HEK293 (cell line): ENCODE data around the gene DLG1.

Experiments used
- EGR2 ChIP-seq: fragments of 450-650 bp; formaldehyde crosslinking; IDR thresholded peaks from 2 replicates; pipeline ENCODE4 v1.5.1; 2016; ENCODE audit warnings: low read depth, missing biosample characterization, missing genetic modification characterization
- HIC1 ChIP-seq: fragments of 450-650 bp; formaldehyde crosslinking; IDR thresholded peaks from 2 replicates; pipeline ENCODE4 v1.5.1; 2016; ENCODE audit warnings: missing biosample characterization, missing genetic modification characterization
- KLF10 ChIP-seq: fragments of 450-650 bp; IDR thresholded peaks from 2 replicates; pipeline ENCODE4 v1.5.1; 2018; ENCODE audit warnings: missing biosample characterization, mild to moderate bottlenecking, missing genetic modification characterization
- KLF8 ChIP-seq: fragments of 450-650 bp; formaldehyde crosslinking; IDR thresholded peaks from 2 replicates; pipeline ENCODE4 v1.5.1; 2016; ENCODE audit warnings: missing biosample characterization, missing genetic modification characterization
- MYNN ChIP-seq: fragments of 450-650 bp; formaldehyde crosslinking; IDR thresholded peaks from 2 replicates; pipeline ENCODE4 v1.5.1; 2016; ENCODE audit warnings: missing biosample characterization, missing genetic modification characterization, borderline replicate concordance
- PATZ1 ChIP-seq: fragments of 450-650 bp; formaldehyde crosslinking; IDR thresholded peaks from 2 replicates; pipeline ENCODE4 v1.5.1; 2016; ENCODE audit warnings: missing biosample characterization, missing genetic modification characterization
- SP3 ChIP-seq: fragments of 450-650 bp; formaldehyde crosslinking; IDR thresholded peaks from 2 replicates; pipeline ENCODE4 v1.5.1; 2016; ENCODE audit warnings: missing biosample characterization, missing genetic modification characterization
- TCF7L2 ChIP-seq: IDR thresholded peaks from 2 replicates; pipeline ENCODE4 v1.6.1; 2011; ENCODE audit warnings: low read depth, mild to moderate bottlenecking, inconsistent platforms, low read length, moderate library complexity, borderline replicate concordance
- TRIM28 ChIP-seq: IDR thresholded peaks from 2 replicates; pipeline ENCODE4 v1.6.1; 2011; ENCODE audit warnings: low read length, control low read depth, borderline replicate concordance
- ZBTB10 ChIP-seq: fragments of 450-650 bp; formaldehyde crosslinking; IDR thresholded peaks from 2 replicates; pipeline ENCODE4 v1.5.1; 2016; ENCODE audit warnings: missing biosample characterization, missing genetic modification characterization
- ZBTB26 ChIP-seq: fragments of 450-650 bp; formaldehyde crosslinking; optimal IDR thresholded peaks from 2 replicates; pipeline ENCODE3; 2016; ENCODE audit warnings: missing biosample characterization, mild to moderate bottlenecking, missing genetic modification characterization
- ZFP37 ChIP-seq: fragments of 450-650 bp; formaldehyde crosslinking; IDR thresholded peaks from 2 replicates; pipeline ENCODE4 v1.5.1; 2016; ENCODE audit warnings: missing biosample characterization, missing genetic modification characterization
- ZNF132 ChIP-seq: fragments of 450-650 bp; formaldehyde crosslinking; IDR thresholded peaks from 2 replicates; pipeline ENCODE4 v1.5.1; 2017; ENCODE audit warnings: missing biosample characterization, missing genetic modification characterization, borderline replicate concordance
- ZNF146 ChIP-seq: fragments of 450-650 bp; formaldehyde crosslinking; IDR thresholded peaks from 2 replicates; pipeline ENCODE4 v1.5.1; 2016; ENCODE audit warnings: missing biosample characterization, missing genetic modification characterization
- ZNF18 ChIP-seq: fragments of 450-650 bp; formaldehyde crosslinking; IDR thresholded peaks from 2 replicates; pipeline ENCODE4 v1.5.1; 2016; ENCODE audit warnings: missing biosample characterization, missing genetic modification characterization
- ZNF211 ChIP-seq: fragments of 450-650 bp; formaldehyde crosslinking; IDR thresholded peaks from 2 replicates; pipeline ENCODE4 v1.5.1; 2016; ENCODE audit warnings: low read depth, missing biosample characterization, missing genetic modification characterization
- ZNF398 ChIP-seq: fragments of 450-650 bp; formaldehyde crosslinking; IDR thresholded peaks from 2 replicates; pipeline ENCODE4 v1.5.1; 2017; ENCODE audit warnings: missing biosample characterization, missing genetic modification characterization
- ZNF404 ChIP-seq: fragments of 450-650 bp; formaldehyde crosslinking; IDR thresholded peaks from 2 replicates; pipeline ENCODE4 v1.5.1; 2017; ENCODE audit warnings: missing biosample characterization, missing genetic modification characterization
- ZNF792 ChIP-seq: fragments of 450-650 bp; formaldehyde crosslinking; IDR thresholded peaks from 2 replicates; pipeline ENCODE4 v1.5.1; 2016; ENCODE audit warnings: missing biosample characterization, missing genetic modification characterization
- ZSCAN23 ChIP-seq: fragments of 450-650 bp; formaldehyde crosslinking; IDR thresholded peaks from 2 replicates; pipeline ENCODE4 v1.5.1; 2016; ENCODE audit warnings: missing biosample characterization, missing genetic modification characterization

Gene DLG1

GRCh38 chr3:197297476-197298340 lies 704 bp downstream of the DLG1 start (continued):
- TF ChIP-seq MYNN (peak; percentile 71; the same call in 1 of the 2 replicates), ZBTB10 (tag by site-specific recombination) (no peak), EGR2 (tag by site-specific recombination) (peak; percentile 15; the same call in 1 of the 2 replicates), ZBTB26 (tag by site-specific recombination) (peak; percentile 69), PATZ1 (tag by site-specific recombination) (peak; percentile 19; the same call in 1 of the 2 replicates), HIC1 (no peak), ZSCAN23 (tag by site-specific recombination) (no peak), TRIM28 (no peak), SP3 (tag by site-specific recombination) (no peak), ZNF132 (no peak), ZNF404 (no peak), ZNF211 (no peak), KLF8 (tag by site-specific recombination) (no peak), TCF7L2 (no peak), ZNF398 (tag by site-specific recombination) (no peak), ZNF18 (tag by site-specific recombination) (no peak), KLF10 (peak; percentile 35; the same call in 1 of the 2 replicates), ZFP37 (tag by site-specific recombination) (no peak), ZNF146 (tag by site-specific recombination) (no peak), ZNF792 (no peak)
